Progenitor cell of endocrine pancreas (in vitro differentiated cells): ENCODE measurements around the gene ZNF70. TPM values are rescaled to one million over a fixed set of nuclear protein-coding genes. Genes with fewer than 3 reads are reported as not detected.

ENCODE experiments used
- DNase-seq: peaks from one replicate; pipeline ENCODE4 v3.0.0; 2021; ENCODE audit warnings: low spot score; ENCODE audit not compliant: unreplicated experiment
- H3K27ac Mint-ChIP-seq: 2 replicates; pipeline ENCODE4 v1.8.0; 2021; ENCODE audit warnings: mild to moderate bottlenecking, moderate library complexity, mixed read lengths
- H3K27me3 Mint-ChIP-seq: 2 replicates; pipeline ENCODE4 v1.8.0; 2021; ENCODE audit warnings: mixed read lengths
- H3K36me3 Mint-ChIP-seq: 2 replicates; pipeline ENCODE4 v1.8.0; 2022; ENCODE audit warnings: mixed read lengths; ENCODE audit not compliant: insufficient read depth
- H3K4me1 Mint-ChIP-seq: 2 replicates; pipeline ENCODE4 v1.8.0; 2021; ENCODE audit warnings: low read depth, mixed read lengths
- H3K4me3 Mint-ChIP-seq: 2 replicates; pipeline ENCODE4 v1.8.0; 2021; ENCODE audit warnings: low read depth, mild to moderate bottlenecking, moderate library complexity, mixed read lengths
- H3K9me3 Mint-ChIP-seq: 2 replicates; pipeline ENCODE4 v1.8.0; 2021; ENCODE audit warnings: low read depth, mixed read lengths
- CTCF ChIP-seq: fragments of 200-600 bp; sonication (generic); IDR thresholded peaks from one replicate; pipeline ENCODE4 v1.5.0; 2021; ENCODE audit warnings: antibody characterized with exemption, mild to moderate bottlenecking; ENCODE audit not compliant: unreplicated experiment
- total RNA-seq: library from RNA; stranded (reverse); gene quantifications from 2 replicates; pipeline ENCODE4 v1.2.1, GENCODE V29; 2021

The ZNF70 gene
- total RNA-seq, 1 donor from 2014 or later, result 9.8 TPM

- peaks cover 28% of the 10 kb centered on the region for H3K4me1 Mint-ChIP-seq
- H3K27ac Mint-ChIP-seq, result no peak overlapping the region
- H3K36me3 Mint-ChIP-seq, result peaks cover 12% of the 10 kb centered on the region
- DNase-seq, result no peak
- no peaks in the 10 kb centered on the region for H3K9me3 Mint-ChIP-seq
- no peaks in the 10 kb centered on the region for H3K27me3 Mint-ChIP-seq
- TF ChIP-seq CTCF, result no peak
- no peak overlapping the region for H3K4me3 Mint-ChIP-seq
Observed at GRCh38 chr22:23790819-23791737, 40.2 kb upstream of the ZNF70 start.

GRCh38 chr22:23789638-23790037, 38.7 kb upstream of the ZNF70 start:
- no peaks in the 10 kb centered on the region for H3K27me3 Mint-ChIP-seq
- peaks cover 9% of the 10 kb centered on the region for H3K36me3 Mint-ChIP-seq
- H3K27ac Mint-ChIP-seq, result peak overlapping the region; percentile 71
- no peak for DNase-seq
- H3K9me3 Mint-ChIP-seq, result no peaks in the 10 kb centered on the region
- peak overlapping the region; percentile 69 for H3K4me3 Mint-ChIP-seq
- H3K4me1 Mint-ChIP-seq, result peaks cover 28% of the 10 kb centered on the region
- TF ChIP-seq CTCF, result no peak

DNA sequence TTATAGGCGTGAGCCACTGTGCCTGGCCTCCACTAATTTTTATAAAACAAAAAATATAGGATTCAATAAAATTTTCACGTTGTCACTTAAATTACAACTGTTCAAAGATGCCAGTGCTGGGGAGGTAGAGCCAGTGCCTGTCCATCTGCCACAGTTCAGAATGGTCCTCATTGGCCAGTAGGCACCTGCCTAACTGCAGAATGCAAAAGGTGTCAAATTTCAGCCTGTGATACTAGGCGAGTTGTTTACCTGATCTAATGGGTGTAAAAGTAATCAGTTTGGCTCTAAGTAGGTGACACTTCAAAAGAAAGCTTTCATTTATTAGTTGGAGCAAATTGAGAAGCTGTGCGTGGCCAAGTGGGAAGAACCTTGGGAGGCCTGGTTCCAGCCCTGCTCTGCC, 38.2 kb upstream of the ZNF70 start:
- no peaks in the 10 kb centered on the region for H3K27me3 Mint-ChIP-seq
- no peak for DNase-seq
- peak overlapping the region; percentile 71 for H3K27ac Mint-ChIP-seq
- H3K4me3 Mint-ChIP-seq, result peak overlapping the region; percentile 69
- no peaks in the 10 kb centered on the region for H3K9me3 Mint-ChIP-seq
- H3K36me3 Mint-ChIP-seq, result peaks cover 7% of the 10 kb centered on the region
- peaks cover 31% of the 10 kb centered on the region for H3K4me1 Mint-ChIP-seq
- no peak for TF ChIP-seq CTCF

- Mint-ChIP-seq H3K9me3 (no peaks in the 10 kb centered on the region), H3K27me3 (no peaks in the 10 kb centered on the region), H3K27ac (peak overlapping the region; percentile 77), H3K4me3 (peak overlapping the region; percentile 87), H3K36me3 (peaks cover 3% of the 10 kb centered on the region), H3K4me1 (peaks cover 31% of the 10 kb centered on the region)
- no peak for DNase-seq
- no peak for TF ChIP-seq CTCF
Observed at GRCh38 chr22:23787910-23788309, 37.0 kb upstream of the ZNF70 start.

DNA sequence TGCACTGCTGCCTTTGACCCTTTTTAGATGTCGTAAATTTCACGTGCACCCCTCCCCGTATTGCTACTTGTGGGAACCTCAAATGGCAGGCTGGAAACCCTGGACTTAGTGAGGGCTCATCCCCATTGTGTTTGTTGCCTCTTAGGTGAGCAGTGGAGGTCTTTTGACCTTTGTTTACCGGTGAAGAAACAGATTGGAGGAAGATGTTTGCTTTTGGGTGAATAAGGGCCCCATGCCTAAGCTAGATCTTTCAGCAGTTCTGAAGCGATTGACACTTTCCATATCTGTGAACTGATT, 36.6 kb upstream of the ZNF70 start:
- DNase-seq, result no peak
- Mint-ChIP-seq H3K4me1 (peaks cover 31% of the 10 kb centered on the region), H3K36me3 (peaks cover 2% of the 10 kb centered on the region), H3K27ac (peak overlapping the region; percentile 77), H3K9me3 (no peaks in the 10 kb centered on the region), H3K4me3 (peak overlapping the region; percentile 87), H3K27me3 (no peaks in the 10 kb centered on the region)
- no peak for TF ChIP-seq CTCF
